Lung microvascular endothelial cell (primary cell): Measurements from ENCODE around the gene GRM7. TPM values are rescaled to one million over a fixed set of nuclear protein-coding genes. Genes with fewer than 3 reads are reported as not detected.

Experiments
- DNase-seq, 2 donors: peaks; one replicate each; pipeline versions ENCODE4 v3.0.0 to v3.0.0-alpha.2; 2010; ENCODE audit warnings: low read depth in 2 of 2
- total RNA-seq: library from RNA; depleted of rRNA; stranded (reverse); fragments of >200 nt; gene quantifications from 2 replicates; pipeline ENCODE4 v1.2.1, GENCODE V29; 2014

The GRM7 gene
- total RNA-seq, 1 donor from 2014 or later: not detected

DNA sequence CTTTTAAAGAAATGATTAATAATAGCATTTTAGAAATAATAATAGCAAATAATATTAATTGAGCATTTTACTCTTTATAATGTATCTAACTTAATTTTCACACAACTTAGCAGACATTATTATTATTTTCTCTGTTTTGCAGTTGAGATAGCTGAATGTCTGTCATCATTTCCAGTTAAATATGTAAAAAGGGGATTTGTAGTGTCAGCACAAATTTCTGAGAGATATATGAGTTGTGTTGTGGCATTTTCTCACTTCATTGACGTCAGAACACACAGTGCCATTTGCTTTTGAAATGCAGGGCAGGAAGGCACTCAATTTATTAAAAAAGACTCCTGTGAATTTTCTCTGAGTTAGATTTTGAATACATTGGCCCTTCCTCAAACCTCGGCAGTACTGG is 111.0 kb downstream of the GRM7 start:
- DNase-seq: no peak

DNA sequence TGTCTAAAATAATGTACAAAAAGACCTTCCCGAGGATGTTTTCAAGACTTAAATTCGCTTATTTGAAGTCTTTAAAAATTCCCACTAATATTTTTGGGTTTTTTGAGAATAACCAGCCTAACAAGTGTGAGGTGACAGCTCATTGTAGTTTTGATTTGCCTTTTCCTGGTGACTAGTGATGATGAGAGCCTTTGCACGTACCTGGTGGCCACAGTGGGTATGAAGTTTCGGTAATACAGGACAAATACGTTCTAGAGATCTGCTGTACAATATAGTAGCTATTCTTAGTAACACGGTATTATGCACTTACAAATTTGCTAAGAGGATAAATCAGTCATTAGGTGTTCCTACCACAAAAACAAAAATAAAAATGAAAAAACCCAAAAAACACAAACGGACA is 124.9 kb downstream of the GRM7 start:
- DNase-seq: no peak

DNA sequence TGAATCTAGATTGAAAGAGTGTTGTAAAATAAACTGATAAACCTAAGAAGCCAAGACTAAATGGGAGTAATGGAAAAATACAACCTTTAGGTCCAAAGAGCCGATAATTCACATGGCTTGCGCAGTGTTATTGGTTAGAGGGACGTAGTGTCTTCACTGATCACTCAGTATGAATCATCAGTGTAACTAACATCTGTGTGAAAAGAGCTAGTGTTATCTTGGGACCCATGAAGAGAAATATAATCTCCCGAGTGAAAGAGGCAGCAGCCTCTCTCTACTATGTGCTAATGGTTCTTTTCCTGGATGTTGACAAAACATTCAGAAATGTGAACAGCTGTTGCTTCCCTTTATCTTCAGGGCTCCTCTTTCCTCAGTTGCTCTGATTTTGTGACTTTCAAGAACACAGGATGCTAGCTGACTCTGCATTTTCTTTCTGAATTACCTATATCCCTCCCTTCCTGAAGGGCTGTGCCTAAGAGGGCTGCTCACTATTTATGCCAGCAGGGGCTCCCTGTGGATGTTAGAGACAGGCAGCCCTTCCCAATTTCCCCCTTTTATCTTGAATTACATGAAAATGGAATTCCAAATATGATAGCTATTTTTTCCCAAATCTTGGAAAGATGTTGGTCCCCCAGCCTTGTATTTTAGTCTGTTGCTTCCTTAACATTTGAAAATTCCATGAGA is 128.8 kb downstream of the GRM7 start:
- no peak for DNase-seq

DNA sequence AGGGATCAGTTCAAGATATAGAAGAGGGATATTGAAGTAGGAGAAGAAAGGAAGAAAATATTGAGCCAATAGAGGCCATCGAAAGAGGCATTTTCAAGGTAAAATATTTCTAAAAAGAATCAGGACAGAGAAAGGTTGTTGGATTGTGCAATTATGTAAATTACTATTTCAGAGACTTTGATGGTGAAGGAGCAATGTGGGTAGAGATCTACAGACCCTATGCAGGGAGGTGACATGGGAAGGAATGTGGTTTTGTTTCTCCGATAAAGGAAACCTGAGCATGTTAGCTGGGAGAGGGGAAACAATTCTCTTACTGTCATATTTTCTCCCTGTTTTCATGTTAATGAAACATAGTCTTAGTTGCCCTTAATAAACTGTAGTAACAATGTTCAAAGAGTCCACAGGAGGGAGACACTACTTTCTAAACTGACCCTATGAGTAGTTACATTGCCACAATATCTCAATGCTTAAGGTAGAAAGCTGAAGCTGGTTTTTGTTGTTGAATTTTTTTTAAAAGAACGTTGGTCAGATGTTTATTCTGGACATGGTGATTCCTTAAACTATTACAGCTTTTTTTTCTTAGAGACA is 133.3 kb downstream of the GRM7 start:
- DNase-seq: peak; percentile 10 to 28

DNA sequence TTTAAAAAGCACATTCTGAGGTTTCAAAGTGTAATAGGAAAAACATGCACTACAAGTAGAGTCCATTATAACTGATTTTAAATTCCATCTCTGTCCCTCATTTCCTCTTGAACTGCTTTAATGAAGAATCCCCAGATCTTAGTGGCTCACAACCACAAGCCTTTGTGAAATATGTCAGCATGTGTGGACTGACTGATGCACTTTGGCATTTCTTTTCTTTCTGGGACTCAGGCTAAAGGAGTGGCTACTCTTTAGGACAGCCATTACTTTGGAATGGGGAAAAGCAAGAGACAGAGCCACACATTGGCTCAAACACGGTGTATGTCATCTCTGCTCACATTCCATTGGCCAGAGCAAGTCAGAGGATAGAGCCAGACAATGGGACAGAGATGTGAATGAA is 139.6 kb downstream of the GRM7 start:
- DNase-seq: no peak

DNA sequence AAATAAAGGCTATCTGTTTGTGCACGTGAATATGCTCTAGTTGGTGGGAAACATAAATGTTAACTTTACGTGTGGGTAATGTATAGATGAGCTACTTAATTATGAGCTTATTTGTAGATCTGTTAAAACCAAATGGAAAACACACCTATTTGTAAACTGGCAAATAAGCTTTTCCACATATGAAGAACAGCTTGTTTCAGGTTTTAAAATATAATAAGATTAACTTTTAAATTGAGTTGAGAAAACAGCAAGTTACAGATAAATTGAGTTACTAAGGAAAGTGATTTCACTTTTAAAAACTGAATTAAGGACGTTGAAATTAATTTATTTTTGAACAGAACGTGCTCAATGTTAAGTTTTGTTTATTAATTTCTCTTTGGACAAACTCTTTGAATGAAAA is 140.5 kb downstream of the GRM7 start:
- no peak for DNase-seq

DNA sequence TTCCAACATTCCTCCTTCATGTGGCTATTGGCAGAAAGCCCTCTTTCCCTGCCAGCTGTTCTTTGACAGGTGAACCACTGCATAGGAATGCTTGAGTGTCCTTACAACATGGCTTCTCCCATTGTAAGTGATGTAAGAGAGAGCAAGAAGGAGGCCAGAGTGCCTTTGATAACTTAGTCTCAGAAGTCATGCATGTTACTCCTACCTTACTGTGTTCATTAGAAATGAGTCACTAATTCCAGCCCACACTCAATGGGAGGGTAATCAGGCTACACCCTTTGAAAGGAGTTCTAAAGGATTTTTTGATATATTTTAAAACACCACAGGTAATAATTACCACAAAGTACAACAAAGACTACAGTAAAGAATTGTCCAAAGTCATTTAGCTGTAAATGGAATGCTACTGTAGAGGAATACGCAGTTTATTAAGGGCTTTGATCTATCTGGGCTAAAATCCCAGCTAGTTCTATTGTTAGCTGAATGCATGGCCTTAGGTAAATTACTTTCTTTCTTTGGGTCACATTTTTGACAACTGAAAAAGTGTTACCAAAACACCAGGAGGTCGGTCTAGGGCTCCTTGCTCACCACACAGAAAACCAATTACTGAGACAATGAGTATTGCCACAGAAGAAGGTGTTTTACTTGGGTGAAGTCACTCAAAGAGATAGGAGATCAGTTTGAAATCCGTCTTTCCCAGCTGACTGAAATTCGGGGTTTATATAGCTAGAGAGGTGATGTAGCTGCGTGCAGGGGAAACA is 154.9 kb downstream of the GRM7 start:
- no peak for DNase-seq

DNA sequence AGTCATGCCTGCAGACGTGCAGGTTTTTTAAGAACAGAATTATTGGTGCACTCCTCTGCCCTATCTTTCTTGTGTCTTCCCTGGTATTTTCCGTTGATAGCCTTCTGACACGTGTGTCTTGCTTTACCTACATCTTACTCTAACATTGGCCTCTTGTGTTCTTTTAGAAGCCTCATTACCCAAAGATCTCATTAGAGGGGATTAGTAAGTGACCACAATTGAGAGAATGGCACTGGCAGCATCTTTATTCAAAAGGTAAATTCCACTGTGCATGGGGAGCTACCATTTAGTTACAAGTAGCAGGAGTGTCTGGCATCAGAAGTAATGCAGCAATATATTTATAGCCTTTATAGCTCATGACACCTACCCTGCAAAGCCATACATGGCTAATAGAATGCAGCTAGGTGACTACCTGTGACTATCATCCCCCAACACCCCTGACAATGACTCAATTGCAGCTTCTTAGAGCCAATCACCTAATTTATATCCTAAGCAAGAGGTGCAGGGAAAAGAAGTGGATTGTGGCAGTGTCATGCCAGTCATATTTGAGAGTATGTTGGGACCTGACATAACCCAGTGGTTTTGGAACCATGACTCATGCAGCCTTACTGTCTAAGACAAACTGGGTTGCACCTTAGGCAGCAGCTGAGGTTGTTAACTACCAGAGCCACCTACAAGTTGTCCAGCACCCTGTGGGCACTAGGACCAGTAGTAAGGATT is 164.8 kb downstream of the GRM7 start:
- DNase-seq: no peak

DNA sequence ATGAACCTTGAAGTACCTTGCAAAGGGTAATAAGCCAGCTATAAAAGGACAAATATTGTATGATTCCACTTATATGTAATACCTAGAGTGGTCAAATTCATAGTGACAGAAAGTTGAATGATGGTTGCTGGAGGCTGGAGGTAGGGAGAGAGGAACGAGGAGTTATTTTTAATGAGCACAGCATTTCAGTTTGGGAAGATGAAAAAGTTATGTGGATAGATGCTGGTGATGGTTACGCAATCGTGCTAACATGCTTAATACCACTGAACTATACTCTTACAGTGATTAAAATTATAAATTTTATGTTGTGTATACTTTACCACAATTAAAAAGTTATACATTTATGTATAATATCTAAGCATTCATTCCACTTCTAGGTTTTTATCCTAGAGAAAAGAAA is 168.6 kb downstream of the GRM7 start:
- no peak for DNase-seq

DNA sequence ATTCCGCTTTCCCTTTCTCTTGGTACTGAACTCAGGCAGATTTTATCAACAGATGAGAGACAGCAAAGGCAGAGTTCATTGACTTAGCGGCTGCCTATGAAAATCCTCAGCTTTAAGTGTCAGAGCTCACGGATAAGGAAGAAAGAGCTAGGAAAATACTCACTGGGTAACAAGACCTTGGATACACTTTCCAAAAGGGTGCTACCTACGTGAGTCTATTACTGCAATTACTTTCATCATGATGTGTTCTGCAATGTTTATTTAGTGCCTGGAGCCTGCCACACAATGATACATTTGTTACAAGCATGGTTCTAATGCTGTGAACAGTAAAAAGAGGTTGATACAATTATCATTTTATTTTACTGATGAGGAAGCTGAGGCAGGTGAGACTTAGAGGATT is 177.5 kb downstream of the GRM7 start:
- no peak for DNase-seq

DNA sequence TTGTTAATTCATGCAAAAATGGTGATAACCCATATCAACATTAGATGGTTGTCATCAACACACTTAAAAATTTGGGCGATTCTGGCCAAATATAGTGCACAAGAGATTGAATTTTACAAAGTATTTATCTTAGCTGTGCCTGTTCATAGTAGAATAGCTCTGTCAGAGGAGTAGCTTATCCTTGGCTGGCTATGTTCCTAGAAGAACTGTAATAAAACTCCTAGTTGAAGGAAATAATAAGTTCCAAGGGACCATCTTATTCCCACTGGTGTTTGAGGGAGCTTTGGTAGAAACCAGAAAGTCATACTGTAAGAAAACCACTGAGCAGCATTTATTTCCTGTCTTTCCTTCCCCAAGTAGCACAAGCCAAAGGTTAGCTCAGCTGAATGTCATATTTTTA is 201.8 kb downstream of the GRM7 start:
- DNase-seq: no peak

DNA sequence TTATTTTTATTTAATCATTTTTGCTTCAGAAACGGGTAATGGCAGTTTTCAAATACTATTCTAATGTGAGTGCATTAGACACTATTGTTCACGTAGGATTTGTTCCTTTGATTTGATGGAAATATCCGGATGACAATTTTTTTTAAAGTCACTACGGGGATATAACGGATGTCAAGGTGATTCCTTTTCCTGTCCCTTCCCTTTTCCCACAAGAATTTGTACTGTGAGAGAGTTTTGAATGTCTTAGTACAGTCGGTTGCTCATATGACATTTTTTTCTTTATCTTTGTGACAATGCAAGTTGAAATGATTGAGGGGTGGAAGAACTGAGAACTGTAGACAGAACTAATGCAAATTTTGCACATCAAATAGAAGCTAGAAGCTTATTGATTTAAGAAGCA is 209.5 kb downstream of the GRM7 start:
- no peak for DNase-seq

DNA sequence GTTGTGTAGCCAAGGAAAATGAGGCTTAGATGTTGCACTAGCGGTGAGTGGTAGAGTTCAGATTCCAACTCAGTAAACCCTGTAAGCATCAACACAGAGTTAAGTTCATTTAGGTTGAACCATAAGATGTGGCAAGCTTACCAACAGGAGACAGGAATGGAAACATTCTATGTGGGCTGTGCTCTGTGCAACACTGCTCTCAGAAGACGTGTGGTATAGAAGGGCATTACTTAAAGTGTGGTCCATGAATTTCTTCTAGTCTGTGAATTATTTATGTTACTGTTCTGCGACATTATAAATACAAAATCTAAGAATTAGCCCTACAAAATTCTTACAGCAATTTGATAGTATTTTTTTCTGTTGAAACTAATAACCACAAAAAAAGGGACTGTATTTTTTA is 213.3 kb downstream of the GRM7 start:
- DNase-seq: no peak

DNA sequence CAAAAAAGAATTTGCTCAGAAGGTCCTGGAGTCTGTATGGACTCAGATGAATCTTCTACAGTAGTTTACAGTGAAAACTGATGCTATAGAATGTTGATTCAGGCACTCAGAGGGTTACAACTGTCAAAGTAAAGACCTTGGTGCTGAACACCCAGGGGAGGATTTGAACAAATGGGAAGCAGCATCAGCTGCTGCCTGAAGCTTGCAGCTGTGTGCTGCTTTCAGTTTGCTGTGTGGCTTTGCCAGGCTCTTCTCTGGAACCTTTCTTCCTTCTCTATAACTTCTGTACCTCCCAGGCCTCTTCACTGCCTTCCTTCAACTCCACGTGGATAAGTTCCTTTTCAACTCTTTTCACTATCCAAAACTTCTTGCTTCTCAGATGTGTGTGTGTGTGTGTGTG is 214.2 kb downstream of the GRM7 start:
- no peak for DNase-seq

DNA sequence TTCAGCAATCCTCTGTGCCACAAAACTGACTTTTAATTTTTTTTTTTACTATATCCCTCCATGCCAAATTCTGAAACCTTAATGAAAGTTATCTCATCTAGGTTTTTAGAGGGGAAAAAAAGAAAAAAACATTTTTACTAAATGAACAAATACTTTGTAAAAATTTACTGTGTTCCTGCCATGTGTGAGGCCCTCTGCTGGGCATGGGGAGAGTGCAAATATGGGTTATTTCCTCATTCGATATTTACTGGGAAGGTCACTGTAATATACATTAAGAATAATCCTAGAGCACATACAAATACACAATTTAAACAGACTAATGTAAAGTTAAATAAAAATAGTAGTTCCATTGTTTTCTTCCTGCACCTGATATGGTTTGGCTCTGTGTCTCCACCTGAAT is 215.0 kb downstream of the GRM7 start:
- DNase-seq: no peak

DNA sequence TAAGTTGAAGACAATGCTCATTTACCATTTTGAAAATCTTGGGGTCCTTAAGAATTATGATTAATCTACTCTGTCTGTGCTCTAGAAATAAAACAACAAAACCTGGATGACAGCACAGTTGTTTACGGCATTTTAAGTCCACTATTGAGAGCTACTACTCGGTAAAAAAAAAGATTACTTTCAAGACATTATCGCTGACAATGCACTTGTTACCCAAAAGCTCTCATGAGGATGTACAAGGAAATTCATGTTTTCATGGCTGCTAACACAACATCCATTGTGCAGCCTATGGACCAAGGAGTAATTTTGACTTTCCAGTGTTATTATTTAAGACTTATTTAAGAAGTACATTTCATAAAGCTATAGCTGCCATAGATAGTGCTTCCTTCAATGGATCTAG is 221.3 kb downstream of the GRM7 start:
- no peak for DNase-seq

DNA sequence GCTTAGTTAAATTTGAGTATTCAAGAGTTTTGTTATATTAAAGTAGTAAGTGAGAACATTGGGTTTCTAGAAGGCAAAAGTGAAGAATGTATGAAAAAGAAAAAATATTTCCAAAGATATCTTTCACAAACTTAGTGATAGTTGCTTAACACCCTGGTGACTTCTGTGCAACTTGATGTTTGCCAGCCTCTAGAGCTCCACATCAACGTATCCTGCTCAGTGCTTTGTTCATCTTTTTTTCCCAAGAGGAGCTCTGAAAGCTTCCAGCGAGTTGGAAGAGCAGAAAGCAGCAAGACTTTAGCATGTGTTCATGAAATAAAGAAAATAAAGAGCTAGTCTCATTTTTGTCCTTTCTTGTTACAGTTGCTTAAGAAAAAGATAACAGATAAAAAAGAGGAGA is 225.5 kb downstream of the GRM7 start:
- DNase-seq: no peak

DNA sequence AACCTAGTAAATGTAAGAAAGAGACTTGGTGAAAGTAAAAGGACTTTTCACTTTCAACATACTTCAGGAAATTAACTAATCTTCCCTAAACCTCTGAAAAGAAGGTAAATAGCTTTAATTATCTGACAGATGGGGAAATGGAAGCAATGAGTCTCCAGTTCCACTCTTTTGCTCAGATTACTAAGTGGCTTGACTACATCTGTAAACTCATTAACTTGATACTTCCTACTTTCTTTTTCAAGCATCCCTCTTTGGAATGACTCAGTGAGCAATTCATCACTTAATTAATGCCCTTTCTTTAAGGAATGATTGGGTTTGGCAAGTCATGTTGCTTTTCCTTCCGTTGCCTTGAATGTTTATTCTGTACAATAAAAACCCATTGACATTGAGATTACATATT is 234.2 kb downstream of the GRM7 start:
- DNase-seq: peak in 1 of 2 donors; percentile 32

DNA sequence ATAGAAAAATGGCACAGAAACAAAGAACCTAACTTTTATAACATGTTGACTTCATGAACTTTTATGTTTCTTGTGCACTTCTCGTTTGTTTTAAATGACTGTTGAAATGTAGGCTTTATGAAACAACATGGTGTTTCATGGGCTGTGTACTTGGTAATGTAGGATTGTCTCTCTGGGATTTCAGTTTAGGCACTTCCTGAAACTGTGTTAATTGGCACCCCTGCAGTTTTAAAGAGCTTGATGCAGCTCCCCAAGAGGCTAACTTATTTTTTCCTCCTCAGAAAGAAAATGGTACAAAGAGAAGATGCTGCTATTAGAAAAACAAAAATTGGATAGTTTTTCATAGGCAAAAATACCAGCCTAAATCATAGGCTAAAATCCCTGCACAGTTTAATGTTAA is 239.2 kb downstream of the GRM7 start:
- DNase-seq: no peak

DNA sequence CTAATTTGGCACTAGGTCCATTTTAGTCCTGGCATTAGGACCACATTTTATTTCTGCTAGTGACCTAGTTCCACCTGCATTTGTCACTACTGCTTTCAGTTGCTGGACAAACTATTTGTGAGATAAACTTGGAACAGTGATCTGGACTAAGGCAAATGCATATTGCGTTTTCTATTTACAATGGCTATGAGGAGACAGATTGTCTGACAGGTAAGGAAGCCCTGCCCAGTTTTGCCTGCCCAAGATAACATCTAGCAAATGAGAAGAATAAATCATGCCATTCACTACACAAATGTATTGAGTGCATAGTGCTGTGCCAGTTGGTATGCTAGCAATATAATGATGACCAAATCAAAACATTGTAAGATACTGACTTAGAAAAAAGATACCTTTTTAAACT is 245.7 kb downstream of the GRM7 start:
- DNase-seq: no peak

DNA sequence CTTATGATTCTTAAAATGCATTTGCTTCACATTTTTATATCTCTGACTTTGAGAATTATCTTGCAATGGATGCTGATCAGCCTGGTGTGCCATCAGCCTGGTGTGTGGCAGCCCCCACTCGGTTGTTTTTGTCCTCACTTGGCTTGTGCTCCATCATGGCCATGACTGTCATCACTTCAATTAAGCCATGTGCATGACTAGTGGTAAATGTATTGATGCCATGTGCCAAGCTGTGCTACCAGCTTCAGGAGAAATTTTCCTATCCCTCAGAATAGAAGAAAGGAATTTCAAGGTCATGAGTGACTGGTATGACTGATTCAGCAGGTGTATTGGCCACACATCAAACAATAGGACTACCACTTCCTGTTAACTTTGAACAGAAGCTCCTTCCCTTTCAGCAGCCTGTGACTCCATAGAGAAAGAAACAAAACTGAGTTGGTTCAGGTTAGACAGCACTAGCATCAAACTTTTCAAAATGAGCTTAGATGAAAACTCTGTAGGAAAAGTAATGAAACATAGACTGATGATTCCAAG is 251.7 kb downstream of the GRM7 start:
- no peak for DNase-seq

DNA sequence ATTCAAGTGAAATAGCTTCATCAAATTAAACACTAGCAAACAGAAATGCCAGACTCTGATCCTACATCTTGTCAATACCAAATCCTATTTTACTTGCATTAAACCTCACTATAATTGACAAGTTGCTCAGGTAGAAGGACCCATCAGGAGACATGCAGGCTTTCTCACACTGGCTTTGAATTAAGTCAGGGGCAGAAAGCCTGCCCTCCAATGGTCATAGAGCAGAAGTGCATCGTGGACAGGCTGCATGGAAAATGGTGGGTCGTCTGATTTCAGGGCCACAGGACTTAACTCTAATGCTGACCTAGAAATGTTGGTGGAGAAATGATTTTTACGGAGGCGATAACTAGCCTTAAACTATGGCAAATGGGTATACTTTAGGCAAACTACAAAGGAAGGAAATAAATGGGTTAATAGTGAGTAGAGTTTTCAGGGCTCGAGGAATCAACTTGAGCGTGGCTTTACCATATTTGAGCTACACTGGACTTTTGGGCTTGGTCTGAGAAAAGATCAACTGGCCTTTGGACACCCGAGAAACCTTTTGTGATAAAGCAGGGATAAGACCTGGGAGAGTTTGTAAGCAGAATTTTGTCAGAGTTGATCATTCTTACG is 283.9 kb downstream of the GRM7 start:
- DNase-seq: peak; percentile 21 to 42
